Epithelial cell of proximal tubule (primary cell): Measurements from ENCODE around the gene TOMM20L. TPM values are rescaled to one million over a fixed set of nuclear protein-coding genes. Genes with fewer than 3 reads are reported as not detected.

ENCODE experiments used
- DNase-seq: peaks from one replicate; pipeline ENCODE4 v3.0.0-alpha.2; 2011; ENCODE audit warnings: low read depth
- H3K4me3 ChIP-seq: 2 replicates; pipeline ENCODE4 v1.5.1; 2011; ENCODE audit warnings: low read depth, mild to moderate bottlenecking, low read length
- CTCF ChIP-seq: conservative IDR thresholded peaks from 2 replicates; pipeline ENCODE4 v1.5.1; 2012; ENCODE audit warnings: low read depth, mild to moderate bottlenecking, low read length
- total RNA-seq: library from RNA; depleted of rRNA; stranded (reverse); fragments of >200 nt; gene quantifications from 2 replicates; pipeline ENCODE4 v1.2.3, GENCODE V29; 2015

TOMM20L gene
- total RNA-seq, 1 donor from 2014 or later = not detected

DNA sequence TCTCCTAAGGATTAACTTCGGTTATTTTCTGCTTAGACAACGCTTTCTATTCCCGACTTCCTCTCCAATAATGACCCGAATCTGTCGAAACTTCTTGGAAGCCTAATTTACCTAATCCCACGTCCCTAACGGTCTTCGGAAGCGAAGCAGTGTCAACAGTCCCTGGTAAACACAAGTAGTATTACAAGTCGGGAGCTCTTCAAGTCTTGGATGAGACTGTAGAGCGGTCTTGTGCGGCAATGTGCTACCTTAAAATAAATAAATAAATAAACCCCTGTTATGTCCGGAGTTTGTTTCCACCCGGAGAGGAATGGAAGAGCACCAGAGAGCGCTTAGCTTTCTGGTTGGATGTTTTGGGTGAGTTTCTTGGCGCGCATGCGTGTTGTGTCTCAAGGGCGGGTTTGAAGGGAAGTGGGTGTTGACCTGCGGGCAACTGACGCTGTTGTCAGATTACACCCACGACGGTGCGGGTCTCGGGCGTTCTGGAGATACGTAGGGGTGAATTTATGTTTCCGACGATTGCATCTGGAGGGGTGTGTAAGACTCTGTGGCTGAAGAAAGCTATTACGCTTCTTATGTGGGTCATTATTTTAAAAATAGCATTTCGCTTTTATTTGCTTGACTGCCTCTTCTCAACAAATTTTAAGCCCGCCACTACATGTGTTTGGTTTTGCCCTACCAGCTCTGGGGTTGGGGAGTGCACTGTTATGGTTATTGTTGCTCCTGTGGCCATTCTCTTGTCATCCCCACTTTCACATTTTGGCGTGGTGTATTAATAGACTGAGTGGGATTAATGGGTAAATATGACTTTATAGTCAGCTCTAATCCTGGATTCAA lies 31.8 kb downstream of the TOMM20L start, which contains the start of the genes KIAA0586 and TIMM9:
Gene KIAA0586, plus strand, starts transcription at position 439 of the 837 bp plus-strand sequence. CDS start 546 bp downstream, outside the sequence.
Gene TIMM9, minus strand, starts transcription at position 251 of the 837 bp plus-strand sequence. CDS start 15,586 bp downstream, outside the sequence.
- peak within 1 kb of the TSS; percentile 92 for H3K4me3 ChIP-seq
- TF ChIP-seq CTCF = no peak
- DNase-seq = peak; percentile 94

GRCh38 chr14:58428118-58428683 lies 32.5 kb downstream of the TOMM20L start:
- TF ChIP-seq CTCF = no peak
- peak; percentile 27 for DNase-seq
- H3K4me3 ChIP-seq = peak overlapping the region; percentile 92

- DNase-seq = peak; percentile 36
- TF ChIP-seq CTCF = no peak
- no peak overlapping the region for H3K4me3 ChIP-seq
Measured at GRCh38 chr14:58430156-58430555, 34.4 kb downstream of the TOMM20L start.

- DNase-seq = no peak
- TF ChIP-seq CTCF = no peak
- H3K4me3 ChIP-seq = no peak overlapping the region
Measured at GRCh38 chr14:58439476-58439875, 43.7 kb downstream of the TOMM20L start.

- no peak for TF ChIP-seq CTCF
- no peak for DNase-seq
- no peak overlapping the region for H3K4me3 ChIP-seq
Measured at GRCh38 chr14:58444627-58445026, 48.9 kb downstream of the TOMM20L start.

GRCh38 chr14:58455593-58456265 lies 60.0 kb downstream of the TOMM20L start:
- DNase-seq = no peak
- no peak overlapping the region for H3K4me3 ChIP-seq
- TF ChIP-seq CTCF = no peak

Other genes starting within 250 kb of the TOMM20L start
- 4.4 and 5.8 TPM in 2 replicates for gene ARMH4, start 243.7 kb upstream of the TOMM20L start, total RNA-seq
- 70.0 and 103 TPM in 2 replicates for gene ACTR10, start 195.8 kb upstream of the TOMM20L start, total RNA-seq
- 255 TPM in 2 replicates for gene PSMA3, start 151.1 kb upstream of the TOMM20L start, total RNA-seq
- gene ARID4A, start 97.4 kb upstream of the TOMM20L start, total RNA-seq = 2.7 and 8.6 TPM in 2 replicates
- 61.6 and 69.5 TPM in 2 replicates for gene TIMM9, start 31.6 kb downstream of the TOMM20L start, total RNA-seq
- gene KIAA0586, start 31.8 kb downstream of the TOMM20L start, total RNA-seq = 11.2 and 18.5 TPM in 2 replicates
- 2.7 and 3.4 TPM in 2 replicates for gene DACT1, start 242.0 kb downstream of the TOMM20L start, total RNA-seq